ENCODE data around the gene TPP2.

TPP2 gene

GRCh38 chr13:102690883-102691282, 94.1 kb downstream of the TPP2 start:
- no peak for DNase-seq (ENCODE audit: low read depth in 2 of 2, low spot score in 1 of 2)

- no peak for DNase-seq (ENCODE audit: low read depth in 2 of 2, low spot score in 1 of 2)
Observed at GRCh38 chr13:102692491-102692826, 95.7 kb downstream of the TPP2 start.

- DNase-seq (ENCODE audit: low read depth in 2 of 2, low spot score in 1 of 2), result no peak
Observed at GRCh38 chr13:102693250-102693649, 96.5 kb downstream of the TPP2 start.

- no peak for DNase-seq (ENCODE audit: low read depth in 2 of 2, low spot score in 1 of 2)
Observed at GRCh38 chr13:102693776-102694175, 97.0 kb downstream of the TPP2 start.

GRCh38 chr13:102694937-102695336, 98.2 kb downstream of the TPP2 start, which contains the start of gene METTL21C:
Gene METTL21C, minus strand, starts transcription at chr13:102695044. Its CDS starts 546 bp downstream, at chr13:102694498.
- no peak for DNase-seq (ENCODE audit: low read depth in 2 of 2, low spot score in 1 of 2)

GRCh38 chr13:102696465-102696864, 99.7 kb downstream of the TPP2 start:
- no peak for DNase-seq (ENCODE audit: low read depth in 2 of 2, low spot score in 1 of 2)

GRCh38 chr13:102697264-102697663, 100.5 kb downstream of the TPP2 start:
- DNase-seq (ENCODE audit: low read depth in 2 of 2, low spot score in 1 of 2), result no peak

- no peak for DNase-seq (ENCODE audit: low read depth in 2 of 2, low spot score in 1 of 2)
Observed at GRCh38 chr13:102697929-102698648, 101.3 kb downstream of the TPP2 start.

GRCh38 chr13:102698649-102698980, 101.8 kb downstream of the TPP2 start:
- DNase-seq (ENCODE audit: low read depth in 2 of 2, low spot score in 1 of 2), result no peak

- DNase-seq (ENCODE audit: low read depth in 2 of 2, low spot score in 1 of 2), result no peak
Observed at GRCh38 chr13:102699504-102699903, 102.7 kb downstream of the TPP2 start.

- DNase-seq (ENCODE audit: low read depth in 2 of 2, low spot score in 1 of 2), result no peak
Observed at GRCh38 chr13:102700088-102701031, 103.6 kb downstream of the TPP2 start.

GRCh38 chr13:102701331-102701730, 104.5 kb downstream of the TPP2 start:
- DNase-seq (ENCODE audit: low read depth in 2 of 2, low spot score in 1 of 2), result no peak

- DNase-seq (ENCODE audit: low read depth in 2 of 2, low spot score in 1 of 2), result no peak
Observed at GRCh38 chr13:102702965-102703725, 106.4 kb downstream of the TPP2 start.

- no peak for DNase-seq (ENCODE audit: low read depth in 2 of 2, low spot score in 1 of 2)
Observed at GRCh38 chr13:102703726-102704035, 106.9 kb downstream of the TPP2 start.

- DNase-seq (ENCODE audit: low read depth in 2 of 2, low spot score in 1 of 2), result no peak
Observed at GRCh38 chr13:102704238-102705058, 107.7 kb downstream of the TPP2 start.

- no peak for DNase-seq (ENCODE audit: low read depth in 2 of 2, low spot score in 1 of 2)
Observed at GRCh38 chr13:102707467-102707866, 110.7 kb downstream of the TPP2 start.

- DNase-seq (ENCODE audit: low read depth in 2 of 2, low spot score in 1 of 2), result no peak
Observed at GRCh38 chr13:102708211-102708610, 111.4 kb downstream of the TPP2 start.

- no peak for DNase-seq (ENCODE audit: low read depth in 2 of 2, low spot score in 1 of 2)
Observed at GRCh38 chr13:102708991-102709390, 112.2 kb downstream of the TPP2 start.

GRCh38 chr13:102709536-102709935, 112.8 kb downstream of the TPP2 start:
- DNase-seq (ENCODE audit: low read depth in 2 of 2, low spot score in 1 of 2), result no peak

- no peak for DNase-seq (ENCODE audit: low read depth in 2 of 2, low spot score in 1 of 2)
Observed at GRCh38 chr13:102710261-102710679, 113.5 kb downstream of the TPP2 start.

- DNase-seq (ENCODE audit: low read depth in 2 of 2, low spot score in 1 of 2), result no peak
Observed at GRCh38 chr13:102715447-102715846, 118.7 kb downstream of the TPP2 start.

Data from stimulated activated CD8-positive, alpha-beta memory T cell treated with anti-CD3 and anti-CD28 coated beads, Interleukin-4, amount 100 ng/mL, for 1 hour (primary cell).